Large intestine (tissue), 3 donors: Measurements from ENCODE around the gene ADAR. TPM values are rescaled to one million over a fixed set of nuclear protein-coding genes. Genes with fewer than 3 reads are reported as not detected.
A peak's percentile ranks its signal among the peaks of the same experiment; 100 is the strongest.

Source experiments
- DNase-seq, 2 donors: peaks; one replicate each; pipeline versions ENCODE4 v3.0.0 to v3.0.0-alpha.2; 2013
- H3K27ac ChIP-seq: one replicate; pipeline ENCODE4 v1.5.1; 2013; ENCODE audit warnings: low read length
- H3K27me3 ChIP-seq: 2 replicates; pipeline ENCODE4 v1.6.1; 2013; ENCODE audit warnings: low read length; ENCODE audit not compliant: control insufficient read depth, insufficient read depth
- H3K36me3 ChIP-seq: 2 replicates; pipeline ENCODE4 v1.6.1; 2013; ENCODE audit warnings: low read length; ENCODE audit not compliant: control insufficient read depth, insufficient read depth
- H3K4me1 ChIP-seq: one replicate; pipeline ENCODE4 v1.6.1; 2013; ENCODE audit warnings: low read length; ENCODE audit not compliant: control insufficient read depth, insufficient read depth
- H3K4me3 ChIP-seq: one replicate; pipeline ENCODE4 v1.5.1; 2013; ENCODE audit warnings: low read length
- H3K9me3 ChIP-seq: one replicate; pipeline ENCODE4 v1.6.1; 2013; ENCODE audit warnings: mild to moderate bottlenecking, low read depth, low read length, moderate library complexity; ENCODE audit not compliant: control insufficient read depth
- WGBS: methylation state at CpG from one replicate; pipeline ENCODE4 v1.1.5; 2013; ENCODE audit warnings: low lambda C conversion rate; ENCODE audit not compliant: insufficient coverage; 5-methylcytosine and 5-hydroxymethylcytosine counted together
- polyA plus RNA-seq: library from polyadenylated mRNA; unstranded; fragments of 120-200 nt; gene quantifications from one replicate; pipeline ENCODE4 v1.2.1, GENCODE V29; 2013

Gene ADAR
- polyA plus RNA-seq, 1 donor: 123 TPM

DNA sequence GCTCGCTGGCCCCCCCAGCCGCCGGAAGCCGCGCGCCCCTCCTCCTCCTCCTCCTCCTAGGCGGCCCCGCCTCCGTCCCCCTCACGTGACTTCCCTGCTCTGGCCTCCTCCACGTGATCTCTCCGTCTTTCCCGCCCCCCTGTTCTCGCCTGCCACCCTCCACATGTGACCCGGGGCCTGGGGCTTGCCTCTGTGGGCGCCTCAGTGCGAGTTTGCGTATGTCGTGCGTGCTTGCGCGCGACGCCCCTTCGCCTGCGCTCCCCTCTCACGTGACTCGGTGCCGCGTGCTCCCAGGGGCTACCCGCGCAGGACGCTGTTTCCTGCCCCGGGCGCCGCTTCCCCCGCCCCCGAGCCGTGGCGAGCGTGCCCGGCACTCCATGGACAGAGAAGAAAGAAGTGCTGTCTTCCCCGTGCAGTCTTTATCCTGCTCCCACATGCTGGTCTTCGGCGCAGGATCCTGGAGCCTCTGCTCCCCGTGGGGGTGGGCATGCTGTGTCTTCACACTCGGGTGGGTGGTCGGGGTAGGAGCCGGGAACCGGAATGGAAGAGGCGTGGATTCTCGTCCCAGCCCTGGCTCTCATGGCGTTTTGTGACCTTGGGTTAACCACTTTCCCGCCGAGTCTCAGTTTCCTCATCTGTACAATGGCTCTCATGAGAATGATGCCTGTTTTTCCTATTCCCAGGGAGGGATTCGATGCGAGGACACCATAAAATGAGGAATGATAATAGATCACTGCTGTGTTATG lies 49.1 kb downstream of the ADAR start:
- DNase-seq: peak; percentile 99 to 100
- WGBS: no CpG with 5 or more reads among the region's 57 CpGs
- no peaks in the 10 kb centered on the region for H3K27me3 ChIP-seq
- H3K4me3 ChIP-seq: peak overlapping the region; percentile 75
- peaks cover 15% of the 10 kb centered on the region for H3K4me1 ChIP-seq
- H3K9me3 ChIP-seq: no peaks in the 10 kb centered on the region
- H3K27ac ChIP-seq: peak overlapping the region; percentile 97
- peaks cover 22% of the 10 kb centered on the region for H3K36me3 ChIP-seq

DNA sequence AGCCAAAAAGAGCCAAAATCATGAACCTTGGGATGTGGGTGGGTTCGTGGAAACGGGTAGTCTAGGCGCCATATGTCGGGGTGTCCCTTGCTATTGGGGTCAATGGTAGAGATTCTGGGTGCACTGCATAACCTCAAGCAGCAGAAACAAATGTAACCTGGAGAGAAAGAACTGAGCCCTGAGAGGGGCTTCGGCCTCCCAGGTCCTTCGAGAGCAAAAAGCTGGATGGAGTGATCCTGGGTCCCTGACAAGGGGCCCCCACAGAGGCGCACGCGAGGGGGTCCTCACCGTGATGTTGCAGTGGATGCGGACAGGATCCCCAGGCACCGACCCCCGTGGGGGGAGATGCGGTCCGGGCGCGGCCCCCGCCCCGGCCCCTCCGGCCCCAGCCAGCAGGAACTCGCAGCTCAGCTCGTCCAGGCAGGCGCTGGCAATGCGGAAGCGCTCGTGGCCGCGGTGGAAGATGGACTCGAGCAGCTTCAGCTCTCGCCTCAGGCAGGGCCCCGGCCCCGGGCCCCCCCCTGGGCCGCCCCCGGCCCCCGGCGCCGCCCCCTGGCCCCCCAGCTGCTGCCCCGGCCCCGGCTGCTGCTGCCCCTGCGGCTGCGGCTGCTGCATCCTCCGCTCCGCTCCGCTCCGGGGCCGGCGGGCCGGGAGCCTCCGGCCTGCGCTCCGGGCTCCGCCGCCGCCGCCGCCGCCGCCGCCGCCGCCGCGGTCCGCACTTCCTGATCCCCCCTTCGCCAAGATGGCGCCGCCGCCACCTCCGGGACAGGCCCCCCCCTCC lies 49.9 kb downstream of the ADAR start, which contains the start of gene UBE2Q1:
TSS of gene UBE2Q1 (minus strand) at position 724 of the 781 bp plus-strand sequence. CDS start at position 615, 109 bp downstream.
- Histone ChIP-seq H3K4me3 (peak within 1 kb of the TSS; percentile 86), H3K27ac (peak within 1 kb of the TSS; percentile 97), H3K9me3 (no peaks in the 10 kb centered on the region), H3K27me3 (no peaks in the 10 kb centered on the region), H3K36me3 (peaks cover 30% of the 10 kb centered on the region), H3K4me1 (peaks cover 15% of the 10 kb centered on the region)
- no CpG with 5 or more reads among the region's 69 CpGs for WGBS
- peak; percentile 24 to 36 for DNase-seq

DNA sequence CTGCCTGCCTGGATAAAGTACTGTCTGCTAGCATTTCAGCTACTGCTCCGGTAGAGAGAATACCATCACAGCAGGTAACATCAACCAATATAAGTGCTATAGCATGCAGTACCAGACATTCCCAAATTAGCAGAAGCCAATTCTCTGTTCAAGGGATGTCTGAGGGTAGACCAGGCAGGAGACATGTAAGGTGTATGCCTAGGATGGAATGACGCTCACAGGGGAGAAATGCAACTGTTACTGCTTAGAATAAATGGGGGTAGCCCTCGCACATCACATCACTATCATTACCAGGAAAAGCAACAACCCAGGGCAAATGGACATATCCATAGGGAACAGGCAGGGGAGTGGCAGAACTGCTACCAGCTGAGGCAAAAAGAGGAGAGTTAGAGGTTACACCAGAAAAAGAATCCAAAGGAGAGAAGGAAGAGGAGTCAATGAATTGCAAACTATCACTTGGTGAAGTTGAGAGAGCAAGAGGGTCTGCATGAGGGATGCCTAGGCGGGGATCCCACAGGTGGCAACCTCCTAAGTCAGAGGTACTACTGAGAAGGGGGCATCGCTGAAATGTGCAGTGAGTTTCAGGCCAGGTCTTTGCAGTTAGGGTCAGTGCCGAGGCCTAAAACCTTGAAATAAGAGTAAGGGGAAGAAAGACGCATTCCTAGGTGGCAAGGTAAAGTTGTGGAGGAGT lies 50.6 kb downstream of the ADAR start:
- Histone ChIP-seq H3K4me3 (peak overlapping the region; percentile 86), H3K9me3 (no peaks in the 10 kb centered on the region), H3K36me3 (peaks cover 37% of the 10 kb centered on the region), H3K4me1 (peaks cover 15% of the 10 kb centered on the region), H3K27me3 (no peaks in the 10 kb centered on the region), H3K27ac (peak overlapping the region; percentile 44)
- WGBS: 0% methylated on average over 1 of the region's 7 CpGs
- peak in 1 of 2 donors; percentile 11 for DNase-seq

DNA sequence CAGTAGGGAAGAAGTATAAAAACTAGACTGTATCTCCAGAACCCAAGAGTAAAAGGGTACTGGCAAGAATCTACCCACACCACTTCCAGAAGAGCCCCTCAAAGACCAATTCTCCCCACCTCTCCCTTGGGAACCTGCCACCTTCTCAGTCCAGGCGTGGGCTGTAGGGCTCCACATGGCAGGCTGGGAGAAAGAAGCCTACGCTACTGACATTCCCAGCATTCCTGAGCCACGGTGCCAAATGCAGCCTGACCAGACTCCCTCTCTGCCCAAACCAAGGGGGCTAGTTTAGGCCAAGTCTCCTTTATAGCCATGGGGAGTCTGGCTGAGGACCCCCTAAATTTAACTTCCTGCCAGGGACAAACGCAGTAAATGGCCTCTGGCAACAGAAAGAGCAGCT lies 51.6 kb downstream of the ADAR start:
- no peaks in the 10 kb centered on the region for H3K9me3 ChIP-seq
- no peak overlapping the region for H3K27ac ChIP-seq
- no peaks in the 10 kb centered on the region for H3K27me3 ChIP-seq
- peaks cover 47% of the 10 kb centered on the region for H3K36me3 ChIP-seq
- WGBS: no CpG with 5 or more reads among the region's 4 CpGs
- DNase-seq: no peak
- H3K4me3 ChIP-seq: peak overlapping the region; percentile 86
- H3K4me1 ChIP-seq: peaks cover 15% of the 10 kb centered on the region

DNA sequence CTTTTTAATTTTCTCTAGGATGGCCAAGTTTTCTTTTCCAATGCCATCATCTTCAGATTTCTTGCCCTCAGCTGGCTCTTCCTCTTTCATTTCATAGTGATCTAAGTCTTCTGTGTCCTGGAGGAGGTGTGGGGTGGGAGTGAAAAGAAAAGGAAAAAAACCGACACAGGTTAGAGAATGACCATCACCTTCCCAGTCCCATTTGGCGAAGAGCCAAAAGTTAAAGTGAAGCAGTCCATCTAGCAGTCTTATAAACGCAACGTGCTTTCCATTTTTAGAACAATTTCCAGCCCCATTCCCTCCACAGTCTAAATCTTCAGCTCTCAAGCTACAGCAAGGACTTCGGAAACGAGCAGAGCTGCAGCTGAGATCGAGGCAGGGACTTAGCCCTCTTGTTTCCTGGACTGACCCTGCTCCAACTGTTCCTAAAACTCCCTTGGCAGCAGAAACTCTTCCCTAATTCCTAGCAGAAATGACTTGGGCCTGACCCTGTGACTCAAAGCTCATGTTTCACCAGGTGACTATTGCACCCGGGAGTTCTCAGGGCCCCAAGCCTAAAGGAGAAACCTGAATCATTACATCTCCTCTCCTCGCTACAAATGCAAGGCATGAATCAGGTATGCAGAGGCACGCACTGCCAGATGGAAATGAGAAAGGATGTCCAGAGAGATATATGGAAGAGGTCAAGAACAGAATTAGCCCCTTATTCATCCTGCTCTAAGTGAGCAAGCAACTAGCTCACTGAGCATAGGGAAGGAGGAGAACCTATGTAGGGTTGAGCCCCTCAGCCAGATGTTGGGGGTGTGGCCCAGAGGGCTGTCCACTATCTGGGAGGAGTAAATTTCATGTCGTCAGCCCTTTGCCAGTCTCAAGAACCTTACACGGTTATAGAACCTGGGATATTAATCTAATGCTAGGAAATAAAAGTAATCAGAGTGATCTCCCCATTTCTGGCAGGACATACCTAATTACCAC lies 54.6 kb downstream of the ADAR start:
- WGBS: no CpG with 5 or more reads among the region's 12 CpGs
- no peak for DNase-seq

DNA sequence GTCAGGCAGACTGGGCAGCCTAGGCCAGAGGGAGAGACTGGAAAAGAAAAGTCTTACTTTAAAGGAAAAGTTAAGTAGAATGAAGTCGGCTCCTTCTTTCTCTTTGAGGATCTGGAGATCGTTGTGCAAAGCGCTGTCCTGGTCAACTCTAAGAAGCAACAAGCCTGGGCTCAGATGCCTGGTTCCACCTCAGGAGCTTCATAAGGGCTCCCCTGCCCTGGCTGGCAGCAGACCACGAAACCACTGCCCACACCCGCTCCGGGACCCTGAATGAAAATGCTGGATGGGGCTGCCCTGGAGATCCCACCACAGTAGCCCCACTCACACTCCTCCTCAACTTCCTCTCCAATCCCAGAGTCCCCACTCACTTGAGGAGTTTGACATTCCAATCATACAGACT lies 56.0 kb downstream of the ADAR start:
- DNase-seq: no peak
- H3K4me3 ChIP-seq: no peak overlapping the region
- H3K9me3 ChIP-seq: no peaks in the 10 kb centered on the region
- H3K4me1 ChIP-seq: peaks cover 25% of the 10 kb centered on the region
- no CpG with 5 or more reads among the region's 6 CpGs for WGBS
- peaks cover 76% of the 10 kb centered on the region for H3K36me3 ChIP-seq
- H3K27ac ChIP-seq: no peak overlapping the region
- no peaks in the 10 kb centered on the region for H3K27me3 ChIP-seq

More for the DNA sequence above, 54.6 kb downstream of the ADAR start:
- Histone ChIP-seq H3K36me3 (peaks cover 76% of the 10 kb centered on the region), H3K4me1 (peaks cover 18% of the 10 kb centered on the region), H3K27ac (no peak overlapping the region), H3K4me3 (no peak overlapping the region), H3K27me3 (no peaks in the 10 kb centered on the region), H3K9me3 (no peaks in the 10 kb centered on the region)

DNA sequence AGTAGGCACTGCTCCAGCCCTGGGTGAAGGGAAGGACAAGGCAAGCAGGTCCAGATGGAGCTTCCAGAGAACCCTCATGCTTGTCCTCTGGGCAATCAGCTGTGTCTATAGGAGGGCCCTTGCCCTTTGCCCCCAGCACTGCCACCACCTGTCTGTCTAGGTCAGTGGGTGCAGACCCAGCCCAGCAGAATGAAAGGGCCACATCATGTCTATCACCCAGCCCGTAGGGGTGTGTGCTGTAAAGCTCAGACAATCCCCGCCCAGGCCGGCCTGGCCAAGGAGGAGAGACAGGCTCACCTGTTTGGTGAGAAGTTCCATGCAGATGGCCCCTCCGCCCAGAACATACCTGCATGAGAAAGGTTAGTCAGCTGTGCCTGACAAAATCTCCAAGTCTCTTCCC lies 56.5 kb downstream of the ADAR start:
- Histone ChIP-seq H3K27ac (no peak overlapping the region), H3K27me3 (no peaks in the 10 kb centered on the region), H3K4me3 (no peak overlapping the region), H3K36me3 (peaks cover 76% of the 10 kb centered on the region), H3K9me3 (no peaks in the 10 kb centered on the region), H3K4me1 (peaks cover 23% of the 10 kb centered on the region)
- no CpG with 5 or more reads among the region's 4 CpGs for WGBS
- no peak for DNase-seq

DNA sequence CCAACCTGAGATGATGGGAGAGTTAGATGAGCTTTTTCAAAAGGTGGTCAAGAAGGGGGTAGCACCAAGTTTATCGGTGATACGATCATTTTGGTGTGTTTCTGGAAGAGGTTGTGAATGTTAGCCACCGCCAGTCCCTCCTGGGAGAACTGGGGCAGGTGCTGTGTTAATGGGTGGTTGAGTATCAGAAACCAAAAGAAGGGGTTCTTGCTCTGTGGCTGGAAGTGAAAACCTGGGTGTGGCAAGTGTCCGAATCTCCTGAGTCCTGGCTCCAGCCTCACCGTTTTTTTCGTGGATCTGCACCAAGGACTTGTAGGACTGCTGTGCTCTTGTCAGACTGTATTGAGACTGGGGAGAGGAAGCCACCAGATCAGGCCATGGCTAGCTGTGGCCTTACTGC lies 57.3 kb downstream of the ADAR start:
- DNase-seq: no peak
- Histone ChIP-seq H3K4me3 (no peak overlapping the region), H3K9me3 (no peaks in the 10 kb centered on the region), H3K27me3 (no peaks in the 10 kb centered on the region), H3K4me1 (peaks cover 20% of the 10 kb centered on the region), H3K36me3 (peaks cover 70% of the 10 kb centered on the region), H3K27ac (no peak overlapping the region)
- 80% methylated on average over 1 of the region's 6 CpGs for whole genome bisulfite sequencing

DNA sequence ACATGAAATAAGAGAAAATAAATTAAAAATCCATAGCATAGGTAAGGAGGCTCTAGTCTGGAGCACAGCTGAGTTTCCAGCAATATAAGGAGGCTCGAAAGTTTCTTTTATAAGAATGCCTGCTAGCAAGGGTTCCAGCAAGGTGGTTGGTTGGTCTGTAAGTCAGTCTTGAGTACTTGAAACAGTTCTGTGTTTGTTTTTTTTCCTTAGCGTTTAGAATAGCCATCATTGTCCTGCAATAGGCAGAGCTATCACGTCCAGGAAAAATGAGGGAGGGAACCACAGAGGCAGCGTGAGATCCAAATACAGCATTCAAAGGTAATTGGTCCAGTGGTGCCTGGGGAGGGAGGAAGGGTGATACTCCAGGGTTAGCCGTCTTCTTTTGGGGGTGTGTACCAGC lies 57.9 kb downstream of the ADAR start:
- Histone ChIP-seq H3K27ac (no peak overlapping the region), H3K27me3 (no peaks in the 10 kb centered on the region), H3K4me1 (peaks cover 20% of the 10 kb centered on the region), H3K4me3 (no peak overlapping the region), H3K9me3 (no peaks in the 10 kb centered on the region), H3K36me3 (peaks cover 64% of the 10 kb centered on the region)
- 60% methylated on average over 1 of the region's 5 CpGs for WGBS
- DNase-seq: no peak
